Endothelial cell of umbilical vein (primary cell): ENCODE measurements around the gene SLC38A10. TPM values are rescaled to one million over a fixed set of nuclear protein-coding genes. Genes with fewer than 3 reads are reported as not detected.

Experiments
- BruUV-seq: library from RNA; stranded (reverse); fragments of 400-500 nt; replicated peaks from 2 replicates; lab custom pipeline; 2021; lab: Mats Ljungman, UMichigan
- CTCF ChIA-PET: fragments of 300-600, 350-600 bp; sonication (Branson Sonifier 250); formaldehyde crosslinking; loops from one replicate; lab custom pipeline; 2021; ENCODE audit warnings: antibody characterized with exemption, inconsistent platforms; lab: Charles Lee
- POLR2A ChIA-PET: fragments of 300-600, 350-600 bp; sonication (Branson Sonifier 250); formaldehyde crosslinking; loops from one replicate; lab custom pipeline; 2021; ENCODE audit warnings: antibody characterized with exemption, inconsistent platforms; lab: Charles Lee
- DNase-seq: peaks from one replicate; pipeline ENCODE4 v3.0.0-alpha.2; 2011; ENCODE audit warnings: low read depth, low spot score
- FAIRE-seq: peaks from 2 replicates; lab custom pipeline; 2011; peaks lifted over from hg19 to GRCh38; lab: Jason Lieb, UNC
- H2AFZ ChIP-seq: 2 replicates; pipeline ENCODE4 v1.6.0; 2012; ENCODE audit warnings: low read depth, low read length, control low read depth, inconsistent platforms
- H3K27ac ChIP-seq: 2 replicates; pipeline ENCODE4 v1.5.1; 2011; ENCODE audit warnings: low read depth, mild to moderate bottlenecking, control low read depth, low read length, moderate library complexity; ENCODE audit not compliant: insufficient read depth
- H3K27me3 ChIP-seq, 2 experiments: 2 replicates each; pipeline versions ENCODE4 v1.6.0 to v1.6.1; 2011; ENCODE audit warnings: low read length in 2 of 2, mixed read lengths in 1 of 2; ENCODE audit not compliant: control insufficient read depth in 2 of 2, insufficient read depth in 2 of 2
- H3K36me3 ChIP-seq, 2 experiments: 2 replicates in 1 of 2; 3 replicates in 1 of 2; pipeline ENCODE4 v1.5.1; 2011; ENCODE audit warnings: low read length in 2 of 2, mild to moderate bottlenecking in 1 of 2, moderate library complexity in 1 of 2; ENCODE audit not compliant: control insufficient read depth in 2 of 2, insufficient read depth in 2 of 2; ENCODE audit errors: extremely low read depth in 1 of 2
- H3K4me1 ChIP-seq: 3 replicates; pipeline ENCODE4 v1.5.1; 2011; ENCODE audit warnings: mild to moderate bottlenecking, low read length; ENCODE audit not compliant: control insufficient read depth, insufficient read depth; ENCODE audit errors: extremely low read depth
- H3K4me2 ChIP-seq: 2 replicates; pipeline ENCODE4 v1.6.1; 2011; ENCODE audit warnings: low read length, control low read depth, mixed read lengths; ENCODE audit not compliant: insufficient read depth
- H3K4me3 ChIP-seq, 3 experiments: fragments of 200-600 bp in 1 of 3; sonication (generic), shearing (Covaris generic) in 1 of 3; replicated peaks in 1 of 3; 2 replicates each; pipeline ENCODE4 v1.5.1; 2011 to 2016; ENCODE audit warnings: control low read depth in 3 of 3, low read length in 3 of 3, mild to moderate bottlenecking in 2 of 3, inconsistent platforms in 1 of 3, low read depth in 1 of 3, moderate library complexity in 1 of 3; ENCODE audit not compliant: insufficient read depth in 1 of 3
- H3K79me2 ChIP-seq: 2 replicates; pipeline ENCODE4 v1.6.0; 2012; ENCODE audit warnings: low read length, inconsistent platforms; ENCODE audit not compliant: control insufficient read depth, insufficient read depth
- H3K9ac ChIP-seq: replicated peaks from 2 replicates; pipeline ENCODE3; 2011; ENCODE audit warnings: low read length, control low read depth; ENCODE audit not compliant: insufficient read depth; ENCODE audit errors: extremely low read depth
- H3K9me1 ChIP-seq: replicated peaks from 3 replicates; pipeline ENCODE4 v1.6.0; 2011; ENCODE audit warnings: mild to moderate bottlenecking, low read length; ENCODE audit not compliant: control insufficient read depth, insufficient read depth; ENCODE audit errors: extremely low read depth
- H3K9me3 ChIP-seq: replicated peaks from 2 replicates; pipeline ENCODE4 v1.5.1; 2012; ENCODE audit warnings: low read length, inconsistent platforms; ENCODE audit not compliant: control insufficient read depth, insufficient read depth
- H4K20me1 ChIP-seq: replicated peaks from 2 replicates; pipeline ENCODE3; 2011; ENCODE audit warnings: mild to moderate bottlenecking, low read length; ENCODE audit not compliant: control insufficient read depth, insufficient read depth; ENCODE audit errors: extremely low read depth
- EZH2 ChIP-seq: IDR thresholded peaks from 2 replicates; pipeline ENCODE4 v1.6.1; 2012; ENCODE audit warnings: borderline replicate concordance, low read depth, mild to moderate bottlenecking, moderate library complexity, low read length, inconsistent platforms; ENCODE audit not compliant: severe bottlenecking
- FOS ChIP-seq: IDR thresholded peaks from 2 replicates; pipeline ENCODE4 v1.6.1; 2011; ENCODE audit warnings: mild to moderate bottlenecking, low read length, moderate library complexity, borderline replicate concordance; ENCODE audit not compliant: insufficient read depth
- GATA2 ChIP-seq: IDR thresholded peaks from 2 replicates; pipeline ENCODE4 v1.7.0; 2011; ENCODE audit warnings: low read depth, mild to moderate bottlenecking, moderate library complexity, mixed read lengths, low read length; ENCODE audit not compliant: insufficient read length, insufficient read depth
- JUN ChIP-seq: IDR thresholded peaks from 2 replicates; pipeline ENCODE4 v1.6.1; 2011; ENCODE audit warnings: borderline replicate concordance, low read depth; ENCODE audit not compliant: insufficient read length, insufficient read depth
- MYC ChIP-seq: IDR thresholded peaks from one replicate; pipeline ENCODE4 v1.6.1; 2011; ENCODE audit warnings: mild to moderate bottlenecking, low read depth, low read length
- POLR2A ChIP-seq: IDR thresholded peaks from 2 replicates; pipeline ENCODE4 v1.6.1; 2012; ENCODE audit warnings: low read depth, mild to moderate bottlenecking, control low read depth, low read length
- POLR2AphosphoS5 ChIP-seq: IDR thresholded peaks from 2 replicates; pipeline ENCODE4 v1.6.1; 2012; ENCODE audit warnings: low read depth, mild to moderate bottlenecking, control low read depth, low read length, moderate library complexity; ENCODE audit not compliant: insufficient read depth
- dilution Hi-C: fragments of 300-500 bp; cut with MboI; formaldehyde crosslinking; loops from one replicate; pipeline ENCODE4 v1.15.0; 2019; ENCODE audit warnings: low sequenced_read_pairs; ENCODE audit not compliant: extremely low pct_ligation_motif_present
- intact Hi-C: fragments of 100-400 bp; cut with micrococcal nuclease; formaldehyde crosslinking; loops from one replicate; pipeline ENCODE4 v1.10.0; 2022
- polyA plus RNA-seq, 4 experiments: library from polyadenylated mRNA; depleted of rRNA in 3 of 4; stranded (reverse) in 3 of 4; unstranded in 1 of 4; fragments of >200 nt; gene quantifications; 2 replicates each; pipeline versions ENCODE4 v1.2.1 to v1.2.3, GENCODE V29; 2011 to 2012; ENCODE audit warnings: missing spikeins in 1 of 4
- total RNA-seq: library from RNA; stranded (reverse); gene quantifications from 2 replicates; pipeline ENCODE4 v1.2.3, GENCODE V29; 2021
- TF ChIP-seq, protein P1 (sequence below): IDR thresholded peaks from 2 replicates; pipeline ENCODE4 v1.6.1; 2011; ENCODE audit not compliant: insufficient read depth, insufficient read length
- TF ChIP-seq, protein P2 (sequence below), 2 donors: IDR thresholded peaks; 1 replicate in 1 of 2; 2 replicates in 1 of 2; pipeline ENCODE4 v1.5.1; 2011; ENCODE audit warnings: low read length in 2 of 2, mild to moderate bottlenecking in 2 of 2, moderate library complexity in 2 of 2, control low read depth in 1 of 2, inconsistent platforms in 1 of 2, low read depth in 1 of 2; ENCODE audit not compliant: insufficient read depth in 1 of 2; ENCODE audit errors: extremely low read depth in 1 of 2

SLC38A10 gene
- total and polyA plus RNA-seq, 2 donors (not counting 3 experiments of a cell fraction or from before 2014, with no cell fraction given): 72.7 to 113 TPM

DNA sequence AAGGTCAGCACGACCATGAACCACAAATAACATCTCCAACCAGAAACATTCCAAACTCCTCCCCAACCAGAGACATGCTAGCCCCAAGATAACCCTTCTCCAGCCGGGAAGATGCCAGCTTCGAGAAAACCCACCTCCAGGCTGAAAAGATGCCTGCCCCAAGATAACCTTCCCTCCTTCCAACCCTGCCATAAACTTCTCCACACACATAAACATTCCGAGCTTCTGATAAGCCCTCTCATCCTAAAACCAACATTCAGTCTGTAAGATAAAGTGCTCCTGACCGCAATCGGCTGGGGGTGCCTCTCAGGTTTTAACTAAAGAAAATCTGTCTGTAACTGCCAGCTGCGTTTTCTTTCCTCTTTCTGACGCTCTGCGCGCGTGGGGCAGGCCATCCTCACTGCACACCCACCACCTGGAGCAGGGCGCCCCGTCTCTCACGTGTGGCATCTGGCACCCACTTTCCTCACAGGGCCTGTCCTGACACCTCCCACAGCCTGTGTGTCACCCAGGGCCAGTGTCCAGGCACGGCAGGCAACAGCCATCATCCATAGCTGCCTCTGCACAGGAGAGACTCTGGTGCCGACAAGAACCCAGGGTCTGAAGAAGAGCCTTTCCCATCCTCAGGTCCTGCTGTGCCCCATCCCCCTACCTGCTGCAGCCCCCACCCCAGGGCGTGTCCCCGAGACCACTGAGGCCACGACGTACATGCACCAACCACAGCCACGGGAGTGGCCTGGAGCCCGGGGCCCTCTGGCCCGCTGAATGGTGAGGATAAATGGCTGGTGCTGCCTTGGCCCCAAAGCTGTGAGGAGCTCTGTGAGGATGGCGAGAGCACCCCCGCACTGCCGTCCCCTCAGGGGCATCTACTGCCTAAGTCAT is 59.9 kb downstream of the SLC38A10 start:
- ChIA-PET CTCF (no interaction called here), POLR2A (no interaction called here)
- Histone ChIP-seq H3K9ac (no peak overlapping the region), H3K9me3 (no peaks in the 10 kb centered on the region), H3K27ac (no peak overlapping the region), H3K27me3 (no peaks in the 10 kb centered on the region), H3K36me3 (peaks cover 0 to 31% of the 10 kb centered on the region in 2 experiments), H3K79me2 (peaks cover 14% of the 10 kb centered on the region), H3K4me2 (no peak overlapping the region), H2AFZ (no peak overlapping the region), H3K4me3 (no peak overlapping the region), H3K4me1 (peaks cover 5% of the 10 kb centered on the region), H4K20me1 (no peaks in the 10 kb centered on the region), H3K9me1 (no peaks in the 10 kb centered on the region)
- intact Hi-C loops: no loop called here
- TF ChIP-seq, protein P1, sequence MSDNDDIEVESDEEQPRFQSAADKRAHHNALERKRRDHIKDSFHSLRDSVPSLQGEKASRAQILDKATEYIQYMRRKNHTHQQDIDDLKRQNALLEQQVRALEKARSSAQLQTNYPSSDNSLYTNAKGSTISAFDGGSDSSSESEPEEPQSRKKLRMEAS: no peak
- TF ChIP-seq EZH2: no peak
- TF ChIP-seq GATA2: no peak
- no peak for TF ChIP-seq POLR2A
- TF ChIP-seq POLR2AphosphoS5: no peak
- no peak for TF ChIP-seq MYC
- TF ChIP-seq, protein P2, sequence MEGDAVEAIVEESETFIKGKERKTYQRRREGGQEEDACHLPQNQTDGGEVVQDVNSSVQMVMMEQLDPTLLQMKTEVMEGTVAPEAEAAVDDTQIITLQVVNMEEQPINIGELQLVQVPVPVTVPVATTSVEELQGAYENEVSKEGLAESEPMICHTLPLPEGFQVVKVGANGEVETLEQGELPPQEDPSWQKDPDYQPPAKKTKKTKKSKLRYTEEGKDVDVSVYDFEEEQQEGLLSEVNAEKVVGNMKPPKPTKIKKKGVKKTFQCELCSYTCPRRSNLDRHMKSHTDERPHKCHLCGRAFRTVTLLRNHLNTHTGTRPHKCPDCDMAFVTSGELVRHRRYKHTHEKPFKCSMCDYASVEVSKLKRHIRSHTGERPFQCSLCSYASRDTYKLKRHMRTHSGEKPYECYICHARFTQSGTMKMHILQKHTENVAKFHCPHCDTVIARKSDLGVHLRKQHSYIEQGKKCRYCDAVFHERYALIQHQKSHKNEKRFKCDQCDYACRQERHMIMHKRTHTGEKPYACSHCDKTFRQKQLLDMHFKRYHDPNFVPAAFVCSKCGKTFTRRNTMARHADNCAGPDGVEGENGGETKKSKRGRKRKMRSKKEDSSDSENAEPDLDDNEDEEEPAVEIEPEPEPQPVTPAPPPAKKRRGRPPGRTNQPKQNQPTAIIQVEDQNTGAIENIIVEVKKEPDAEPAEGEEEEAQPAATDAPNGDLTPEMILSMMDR (IDR thresholded peaks at IDR 0.05; ENCODE audit: extremely low read depth in 1 of 2, insufficient read depth in 1 of 2, low read depth in 1 of 2, low read length in 2 of 2): no peak
- no peak for TF ChIP-seq JUN
- TF ChIP-seq FOS: no peak
- dilution Hi-C loops: no loop called here
- no TSS peak for BruUV-seq
- DNase-seq (no peak), FAIRE-seq (no peak)
